Mesendoderm (in vitro differentiated cells): ENCODE data around the gene C20orf173.
A peak's percentile ranks its signal among the peaks of the same experiment; 100 is the strongest.
"Not testable (repeated sequence)": the region's sequence is repeated elsewhere in the genome, so short reads cannot be mapped to it uniquely, and the experiment has no call there.

Source experiments
- DNase-seq: peaks from one replicate; pipeline ENCODE4 v3.0.0; 2013
- H2AK5ac ChIP-seq: 2 replicates; pipeline ENCODE4 v1.6.1; 2013; ENCODE audit warnings: low read length, inconsistent platforms
- H2BK120ac ChIP-seq: 2 replicates; pipeline ENCODE4 v1.6.1; 2013; ENCODE audit warnings: low read depth, mild to moderate bottlenecking, low read length, moderate library complexity, mixed read lengths
- H2BK15ac ChIP-seq: replicated peaks from 2 replicates; pipeline ENCODE4 v1.6.1; 2013; ENCODE audit warnings: low read depth, mild to moderate bottlenecking, moderate library complexity
- H2BK5ac ChIP-seq: 2 replicates; pipeline ENCODE4 v1.6.1; 2013; ENCODE audit warnings: low read length, inconsistent platforms
- H3K18ac ChIP-seq: 2 replicates; pipeline ENCODE4 v1.6.1; 2013; ENCODE audit warnings: mild to moderate bottlenecking, low read length, mixed read lengths
- H3K23ac ChIP-seq: one replicate; pipeline ENCODE4 v1.6.1; 2013; ENCODE audit warnings: low read length
- H3K27ac ChIP-seq: 2 replicates; pipeline ENCODE4 v1.5.1; 2013; ENCODE audit warnings: low read depth, mild to moderate bottlenecking, inconsistent platforms, low read length, moderate library complexity
- H3K27me3 ChIP-seq: 2 replicates; pipeline ENCODE4 v1.6.1; 2013; ENCODE audit warnings: low read length, control low read depth, mild to moderate bottlenecking, inconsistent platforms; ENCODE audit not compliant: insufficient read depth, poor library complexity
- H3K36me3 ChIP-seq: 2 replicates; pipeline ENCODE4 v1.6.1; 2013; ENCODE audit warnings: low read length, inconsistent platforms; ENCODE audit not compliant: control insufficient read depth, insufficient read depth
- H3K4ac ChIP-seq: one replicate; pipeline ENCODE4 v1.6.1; 2013; ENCODE audit warnings: low read depth, mild to moderate bottlenecking, low read length, moderate library complexity
- H3K4me1 ChIP-seq: 2 replicates; pipeline ENCODE4 v1.6.1; 2013; ENCODE audit warnings: low read depth, low read length, inconsistent platforms; ENCODE audit not compliant: control insufficient read depth
- H3K4me2 ChIP-seq: 2 replicates; pipeline ENCODE4 v1.6.1; 2013; ENCODE audit warnings: low read length
- H3K4me3 ChIP-seq: 2 replicates; pipeline ENCODE4 v1.5.1; 2013; ENCODE audit warnings: mild to moderate bottlenecking, low read length
- H3K56ac ChIP-seq: one replicate; pipeline ENCODE4 v1.6.1; 2013; ENCODE audit warnings: low read length
- H3K79me1 ChIP-seq: 2 replicates; pipeline ENCODE4 v1.6.1; 2013; ENCODE audit warnings: low read length, inconsistent platforms
- H3K79me2 ChIP-seq: 2 replicates; pipeline ENCODE4 v1.6.1; 2013; ENCODE audit warnings: mild to moderate bottlenecking, low read length; ENCODE audit not compliant: control insufficient read depth, insufficient read depth
- H3K9ac ChIP-seq: 2 replicates; pipeline ENCODE4 v1.6.1; 2013; ENCODE audit warnings: low read length, inconsistent platforms
- H4K5ac ChIP-seq: one replicate; pipeline ENCODE4 v1.6.1; 2013; ENCODE audit warnings: low read length
- H4K8ac ChIP-seq: one replicate; pipeline ENCODE4 v1.6.1; 2013; ENCODE audit warnings: low read depth, mild to moderate bottlenecking, control low read depth, low read length, moderate library complexity
- WGBS: extraction: QIAGEN DNeasy Blood & Tissue Kit; methylation state at CpG from one replicate; pipeline ENCODE4 v1.1.7; 2013; ENCODE audit warnings: low lambda C conversion rate, missing lambda C conversion rate; ENCODE audit not compliant: insufficient coverage; ENCODE audit errors: extremely low coverage; 5-methylcytosine and 5-hydroxymethylcytosine counted together

Gene C20orf173

GRCh38 chr20:35539756-35540212, 10.3 kb upstream of the C20orf173 start:
- Histone ChIP-seq H2BK120ac (no peak overlapping the region), H3K79me2 (no peaks in the 10 kb centered on the region), H3K4ac (no peak overlapping the region), H3K4me3 (peak overlapping the region; percentile 43), H3K4me1 (peaks cover 4% of the 10 kb centered on the region), H3K36me3 (peaks cover 1% of the 10 kb centered on the region), H4K5ac (peak overlapping the region; percentile 94), H3K18ac (no peak overlapping the region), H3K27ac (no peak overlapping the region), H3K79me1 (peaks cover 3% of the 10 kb centered on the region), H2AK5ac (no peak overlapping the region), H3K23ac (no peak overlapping the region), H2BK15ac (no peak overlapping the region), H3K27me3 (no peaks in the 10 kb centered on the region), H4K8ac (no peak overlapping the region), H3K4me2 (peak overlapping the region; percentile 81), H3K9ac (peak overlapping the region; percentile 88), H2BK5ac (no peak overlapping the region), H3K56ac (peak overlapping the region; percentile 97)
- no CpG with 5 or more reads among the region's 11 CpGs for WGBS
- DNase-seq: peak; percentile 98

DNA sequence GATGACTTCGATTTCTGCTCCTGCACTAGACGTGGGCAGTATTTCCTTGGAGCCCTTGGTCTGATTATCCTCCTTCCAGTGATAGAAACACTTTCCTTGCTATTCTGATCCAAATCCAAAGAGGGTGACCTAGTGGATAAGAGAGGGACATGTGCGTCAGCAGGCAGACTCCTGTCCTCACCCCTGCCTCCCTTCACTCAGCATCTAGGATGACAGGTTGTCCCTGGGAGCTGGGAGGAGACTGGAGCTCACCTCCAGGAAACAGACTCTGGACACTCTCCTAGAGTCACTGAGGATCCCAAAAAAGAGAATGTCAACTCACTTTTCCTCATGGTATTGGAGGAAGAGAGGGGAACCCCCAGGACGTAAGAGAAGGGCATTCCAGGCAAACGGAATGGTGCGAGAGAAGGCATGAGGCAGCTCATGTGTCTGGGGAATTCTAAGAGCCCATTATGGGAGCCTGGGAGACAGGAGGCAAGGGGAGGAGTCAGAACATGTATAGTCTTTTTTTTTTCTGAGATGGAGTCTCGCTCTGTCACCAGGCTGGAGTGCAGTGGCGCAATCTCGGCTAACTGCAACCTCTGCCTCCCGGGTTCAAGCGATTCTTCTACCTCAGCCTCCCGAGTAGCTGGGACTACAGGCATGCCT, 2.2 kb downstream of the C20orf173 start:
- Histone ChIP-seq H2BK15ac (no peak overlapping the region), H3K27ac (no peak overlapping the region), H3K4me1 (no peaks in the 10 kb centered on the region), H2BK5ac (no peak overlapping the region), H2AK5ac (no peak overlapping the region), H2BK120ac (no peak overlapping the region), H3K4me3 (no peak overlapping the region), H3K18ac (no peak overlapping the region), H3K56ac (no peak overlapping the region), H3K4me2 (no peak overlapping the region), H4K8ac (no peak overlapping the region), H3K27me3 (no peaks in the 10 kb centered on the region), H3K79me1 (no peaks in the 10 kb centered on the region), H3K79me2 (no peaks in the 10 kb centered on the region), H3K9ac (no peak overlapping the region), H3K36me3 (no peaks in the 10 kb centered on the region), H3K23ac (no peak overlapping the region), H3K4ac (no peak overlapping the region), H4K5ac (no peak overlapping the region)
- WGBS: no CpG with 5 or more reads among the region's 12 CpGs
- no peak for DNase-seq

GRCh38 chr20:35525639-35526038, 3.8 kb downstream of the C20orf173 start:
- H3K18ac ChIP-seq: no peak overlapping the region
- H3K4ac ChIP-seq: no peak overlapping the region
- no peak overlapping the region for H3K9ac ChIP-seq
- no peak overlapping the region for H2BK15ac ChIP-seq
- H3K79me1 ChIP-seq: no peaks in the 10 kb centered on the region
- H3K27me3 ChIP-seq: no peaks in the 10 kb centered on the region
- no peak overlapping the region for H2BK120ac ChIP-seq
- no peak overlapping the region for H3K4me3 ChIP-seq
- H2BK5ac ChIP-seq: no peak overlapping the region
- no peak overlapping the region for H3K56ac ChIP-seq
- no peaks in the 10 kb centered on the region for H3K79me2 ChIP-seq
- no CpG with 5 or more reads among the region's 1 CpG for WGBS
- H3K23ac ChIP-seq: no peak overlapping the region
- H4K5ac ChIP-seq: no peak overlapping the region
- no peak overlapping the region for H4K8ac ChIP-seq
- no peak overlapping the region for H2AK5ac ChIP-seq
- no peaks in the 10 kb centered on the region for H3K36me3 ChIP-seq
- no peaks in the 10 kb centered on the region for H3K4me1 ChIP-seq
- no peak for DNase-seq
- H3K27ac ChIP-seq: no peak overlapping the region
- H3K4me2 ChIP-seq: no peak overlapping the region

GRCh38 chr20:35523298-35523888, 6.1 kb downstream of the C20orf173 start:
- H2BK15ac ChIP-seq: no peak overlapping the region
- H3K36me3 ChIP-seq: no peaks in the 10 kb centered on the region
- no peak overlapping the region for H3K4me3 ChIP-seq
- H4K8ac ChIP-seq: no peak overlapping the region
- H2BK120ac ChIP-seq: no peak overlapping the region
- H3K4ac ChIP-seq: no peak overlapping the region
- no peaks in the 10 kb centered on the region for H3K27me3 ChIP-seq
- no peak overlapping the region for H3K56ac ChIP-seq
- H3K4me1 ChIP-seq: no peaks in the 10 kb centered on the region
- no CpG with 5 or more reads among the region's 6 CpGs for WGBS
- no peak overlapping the region for H3K4me2 ChIP-seq
- no peak overlapping the region for H3K23ac ChIP-seq
- no peak overlapping the region for H3K27ac ChIP-seq
- no peak overlapping the region for H2AK5ac ChIP-seq
- H4K5ac ChIP-seq: no peak overlapping the region
- no peak overlapping the region for H3K9ac ChIP-seq
- peak; percentile 59 for DNase-seq
- H3K79me1 ChIP-seq: no peaks in the 10 kb centered on the region
- no peak overlapping the region for H2BK5ac ChIP-seq
- H3K18ac ChIP-seq: no peak overlapping the region
- no peaks in the 10 kb centered on the region for H3K79me2 ChIP-seq

DNA sequence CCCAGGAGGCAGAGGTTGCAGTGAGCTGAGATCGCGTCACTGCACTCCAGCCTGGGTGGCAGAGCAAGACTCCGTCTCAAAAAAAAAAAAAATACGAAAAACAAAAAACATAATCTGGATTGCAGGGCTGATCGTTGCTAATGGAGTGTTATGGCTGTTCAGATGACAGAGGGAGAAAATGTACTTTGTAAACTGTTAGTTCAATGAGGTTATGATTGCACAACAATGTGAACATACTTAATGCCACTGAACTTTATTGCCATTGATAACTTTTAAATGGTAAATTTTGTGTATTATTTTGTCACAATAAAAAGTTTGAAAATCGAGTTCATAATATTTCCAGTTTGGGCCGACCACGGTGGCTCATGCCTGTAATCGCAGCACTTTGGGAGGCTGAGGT, 10.5 kb downstream of the C20orf173 start:
- no peaks in the 10 kb centered on the region for H3K36me3 ChIP-seq
- no peak overlapping the region for H3K4me3 ChIP-seq
- H2BK5ac ChIP-seq: no peak overlapping the region
- no peak overlapping the region for H3K23ac ChIP-seq
- no peak overlapping the region for H4K5ac ChIP-seq
- no peak overlapping the region for H3K4ac ChIP-seq
- no peaks in the 10 kb centered on the region for H3K79me2 ChIP-seq
- H3K27ac ChIP-seq: no peak overlapping the region
- WGBS: no CpG with 5 or more reads among the region's 9 CpGs
- H3K4me2 ChIP-seq: no peak overlapping the region
- no peaks in the 10 kb centered on the region for H3K27me3 ChIP-seq
- H3K18ac ChIP-seq: no peak overlapping the region
- H3K4me1 ChIP-seq: no peaks in the 10 kb centered on the region
- no peak overlapping the region for H3K9ac ChIP-seq
- no peak for DNase-seq
- no peak overlapping the region for H2BK15ac ChIP-seq
- no peak overlapping the region for H4K8ac ChIP-seq
- H2BK120ac ChIP-seq: no peak overlapping the region
- H3K79me1 ChIP-seq: no peaks in the 10 kb centered on the region
- no peak overlapping the region for H3K56ac ChIP-seq
- H2AK5ac ChIP-seq: no peak overlapping the region

GRCh38 chr20:35517767-35518166, 11.7 kb downstream of the C20orf173 start:
- not testable (repeated sequence) for H3K27ac ChIP-seq, H3K79me2 ChIP-seq, H3K4me3 ChIP-seq, H2AK5ac ChIP-seq, H2BK120ac ChIP-seq, H3K36me3 ChIP-seq, H4K5ac ChIP-seq, H3K9ac ChIP-seq, H3K56ac ChIP-seq, H3K4me1 ChIP-seq, H4K8ac ChIP-seq, H2BK15ac ChIP-seq, H2BK5ac ChIP-seq, H3K4me2 ChIP-seq, H3K4ac ChIP-seq, DNase-seq, H3K27me3 ChIP-seq, H3K23ac ChIP-seq, H3K18ac ChIP-seq, H3K79me1 ChIP-seq
- no CpG with 5 or more reads among the region's 5 CpGs for WGBS
